ENCODE results near the gene RERE.

The RERE gene

DNA sequence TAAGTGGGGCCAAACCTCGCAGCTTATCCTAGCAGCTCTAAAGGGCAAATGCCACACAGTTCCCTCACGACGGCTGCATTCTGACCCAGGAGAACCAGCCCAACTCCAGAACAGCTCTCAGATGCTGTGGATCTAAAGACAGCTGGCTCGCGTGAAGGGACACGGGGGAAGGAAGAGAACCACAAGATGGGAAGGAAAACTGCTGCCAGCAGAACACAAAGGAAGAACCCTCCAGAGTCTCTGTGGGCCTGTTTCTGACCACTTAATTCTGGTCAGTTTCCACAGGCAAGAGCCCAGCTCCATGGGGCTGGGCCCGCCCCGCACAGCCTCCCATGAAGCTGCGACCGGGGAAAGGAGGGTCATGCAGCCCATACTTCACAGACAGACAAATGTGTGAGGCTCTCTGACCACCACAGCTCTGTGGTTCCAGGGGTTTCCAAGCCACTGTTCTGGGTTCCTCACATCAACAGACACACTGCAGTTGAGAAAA, 438.4 kb downstream of the RERE start:
- no peak for DNase-seq (ENCODE audit: low read depth)

DNA sequence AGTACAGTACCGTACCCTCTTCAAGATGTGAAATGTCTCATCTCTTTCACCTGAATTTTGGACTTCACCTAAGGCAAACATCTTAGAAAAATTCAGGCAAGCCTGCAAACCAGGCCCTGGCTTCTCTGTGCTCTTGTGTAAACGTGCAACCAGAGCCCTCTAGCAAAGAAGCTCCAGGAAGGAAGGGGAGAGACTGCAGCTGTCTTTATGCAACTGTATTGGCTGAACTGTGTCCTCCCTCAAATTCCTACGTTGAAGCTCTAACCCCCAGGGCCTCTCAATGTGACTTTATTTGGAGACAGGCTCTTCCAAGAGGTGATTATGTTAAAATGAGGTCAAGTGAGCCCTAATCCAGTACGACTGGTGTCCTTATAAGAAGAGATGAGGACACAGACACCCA, 439.3 kb downstream of the RERE start:
- no peak for DNase-seq (ENCODE audit: low read depth)

DNA sequence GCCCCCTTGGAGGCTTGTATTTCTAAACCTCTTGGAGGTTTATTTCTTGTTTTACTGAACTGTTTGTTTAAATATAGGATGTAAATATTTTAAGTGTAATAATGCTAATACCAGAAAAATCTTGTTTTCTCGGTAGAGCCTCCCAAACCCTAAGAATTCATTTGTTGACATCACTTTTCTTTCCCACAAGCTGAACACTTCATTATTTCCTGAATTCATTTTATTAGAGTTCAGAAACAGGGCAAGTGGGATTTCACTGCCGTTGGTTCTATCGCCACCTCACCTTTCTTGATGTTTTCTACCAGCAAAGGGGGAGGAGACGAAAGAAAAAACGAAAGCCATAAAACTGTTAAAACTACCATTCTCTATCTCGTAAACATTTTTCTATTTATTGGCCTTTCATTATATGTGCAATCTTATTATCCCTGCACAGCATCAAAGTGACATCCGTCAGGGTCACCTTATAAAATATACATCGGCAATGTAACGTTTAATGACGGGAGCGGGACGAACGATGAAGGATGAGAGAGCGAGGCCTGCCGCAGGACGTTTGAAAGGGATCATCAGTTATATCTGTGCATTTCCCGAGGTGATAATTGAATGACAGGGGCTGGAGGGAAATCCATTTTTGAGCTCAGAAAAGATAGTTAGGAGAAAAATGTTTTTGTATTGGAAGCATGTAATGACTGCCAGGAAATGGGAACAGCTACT, 440.0 kb downstream of the RERE start:
- DNase-seq (ENCODE audit: low read depth), result no peak

DNA sequence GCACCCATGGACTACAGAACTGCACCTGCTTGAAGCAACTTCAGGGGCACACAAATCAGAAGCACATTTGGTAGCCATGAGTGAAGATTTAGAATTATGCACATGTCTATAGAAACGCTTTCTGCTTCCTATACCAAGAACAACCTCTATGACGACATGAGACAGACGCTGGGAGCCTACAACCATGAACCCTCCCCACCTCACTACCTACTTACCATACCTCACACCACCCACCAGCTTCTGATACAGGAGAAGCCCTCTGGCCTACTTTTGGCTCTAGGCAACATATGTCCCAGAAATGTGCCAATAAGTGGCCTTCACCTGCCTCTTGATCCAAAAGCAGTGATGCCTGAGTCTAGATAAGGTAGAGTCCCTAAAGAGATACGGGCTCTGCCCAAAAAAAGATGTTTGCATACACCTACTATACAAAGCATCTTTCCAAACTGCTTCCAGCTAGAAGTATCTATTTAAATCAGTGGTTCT, 441.0 kb downstream of the RERE start:
- DNase-seq (ENCODE audit: low read depth), result no peak

DNA sequence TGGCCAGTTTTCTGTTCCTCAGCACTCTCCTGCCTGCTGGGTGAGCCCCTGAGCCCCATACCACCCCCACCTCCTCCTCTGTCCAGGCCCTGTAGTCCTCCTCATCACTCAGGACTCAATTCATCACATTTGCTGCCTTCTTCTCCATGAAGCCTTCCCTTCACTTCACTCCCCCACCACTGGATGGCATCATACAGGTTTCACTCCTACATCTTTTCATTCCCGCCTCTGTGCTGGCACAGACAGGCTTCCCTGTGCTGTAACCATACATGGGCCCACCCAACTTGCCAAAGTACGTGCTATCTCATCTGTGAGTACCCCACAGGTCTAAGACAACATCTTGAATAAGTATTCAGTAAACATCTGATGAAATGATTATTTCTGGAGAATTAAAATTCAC, 442.6 kb downstream of the RERE start:
- DNase-seq (ENCODE audit: low read depth), result no peak

DNA sequence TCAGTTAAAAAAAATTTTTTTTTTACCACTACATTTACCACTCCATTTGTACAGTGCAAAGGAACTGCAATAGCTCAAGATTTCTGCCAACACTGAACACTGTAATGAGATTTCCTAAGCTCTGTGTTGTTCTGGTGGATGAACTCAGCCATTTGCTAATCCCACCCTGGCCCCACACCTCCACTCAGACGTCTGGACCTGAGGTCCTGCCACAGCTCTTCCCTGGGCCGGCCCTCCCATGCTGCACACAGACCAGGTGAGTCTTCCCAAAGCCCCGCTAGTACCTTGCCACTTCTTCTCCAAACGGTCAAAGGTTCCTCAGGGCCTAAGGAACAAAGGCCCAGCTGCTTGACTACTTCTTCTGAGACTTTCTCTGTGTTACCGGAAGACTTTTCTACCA, 443.1 kb downstream of the RERE start:
- DNase-seq (ENCODE audit: low read depth), result no peak

DNA sequence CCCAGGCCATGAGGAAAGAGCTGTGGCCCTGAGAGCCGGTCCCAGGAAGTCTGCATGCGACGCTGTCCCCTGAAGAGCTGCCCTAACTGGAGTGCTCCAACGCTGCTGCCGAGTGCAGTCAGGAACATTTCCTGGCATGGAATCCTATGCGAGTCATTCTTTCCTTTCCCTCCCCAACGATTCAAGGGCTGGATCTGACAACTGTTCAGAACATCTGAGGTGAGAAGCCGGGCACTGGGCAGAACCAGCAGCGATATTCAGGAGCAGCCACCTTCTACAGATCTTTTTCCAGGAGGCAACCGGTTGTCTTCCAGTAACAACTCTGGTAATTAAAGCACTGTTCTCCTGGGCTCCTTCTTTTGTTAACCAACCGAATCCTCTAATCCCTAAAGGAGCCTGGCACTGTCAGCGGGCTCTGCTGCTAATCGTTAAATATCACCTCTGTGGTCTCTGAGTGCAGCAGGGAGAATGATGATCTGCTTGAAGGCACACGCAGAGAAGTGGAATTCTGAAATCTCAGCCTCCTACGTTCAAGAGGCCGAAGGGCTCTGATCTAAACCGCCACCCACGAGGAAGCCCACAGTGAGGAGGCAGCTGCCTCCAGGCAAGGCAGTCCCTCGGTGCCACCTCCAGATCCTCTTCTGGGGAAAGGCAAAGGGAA, 443.7 kb downstream of the RERE start:
- DNase-seq (ENCODE audit: low read depth), result no peak

DNA sequence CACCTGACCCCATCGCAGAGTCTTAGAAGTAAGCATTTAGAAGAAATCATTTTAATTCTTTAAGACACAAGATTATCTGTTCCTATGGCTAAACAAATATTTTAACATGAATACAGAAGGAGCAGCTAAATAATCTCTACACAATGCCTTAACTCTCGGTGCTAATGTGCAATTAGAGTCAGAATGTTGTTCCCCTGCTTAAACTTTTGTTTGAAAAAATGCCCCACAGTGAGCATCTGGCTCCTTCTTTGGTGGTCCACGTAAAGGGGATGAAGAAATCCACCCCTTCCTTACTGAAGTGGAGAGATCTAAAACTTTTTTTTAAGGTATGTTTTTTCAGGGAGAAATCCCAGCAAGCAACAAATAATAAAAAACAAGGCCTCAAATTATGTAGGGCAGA, 444.3 kb downstream of the RERE start:
- DNase-seq (ENCODE audit: low read depth), result no peak

DNA sequence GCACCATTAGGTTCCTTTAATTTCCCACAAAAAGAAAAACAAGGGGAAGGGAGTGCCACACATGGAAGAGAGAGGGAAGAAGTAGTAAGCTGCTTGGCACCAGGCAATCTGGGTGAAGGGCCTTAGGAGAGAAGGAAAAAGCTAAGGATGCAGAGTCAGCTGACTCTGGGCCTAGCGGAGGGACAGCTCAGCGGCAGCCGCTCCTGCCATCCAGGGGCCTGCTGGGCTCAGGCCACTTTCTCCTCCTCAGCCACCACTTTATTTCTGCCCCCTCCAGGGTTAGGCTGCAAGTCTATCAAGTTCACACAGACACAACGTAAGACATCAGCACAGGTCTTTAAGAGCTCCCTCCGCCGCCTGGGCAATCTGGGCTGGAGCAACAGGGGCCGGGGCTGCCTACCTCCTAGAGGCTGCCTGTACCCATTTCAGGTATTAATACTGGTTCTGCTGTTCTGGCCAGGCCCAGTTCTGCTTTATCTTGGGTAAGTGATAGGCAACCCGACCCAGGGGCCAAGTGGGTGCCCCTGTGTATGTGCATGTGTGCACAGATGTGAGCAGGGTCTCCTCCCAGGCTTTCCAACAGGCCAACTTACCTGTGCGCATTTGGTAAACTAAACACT, 446.0 kb downstream of the RERE start:
- no peak for DNase-seq (ENCODE audit: low read depth)

DNA sequence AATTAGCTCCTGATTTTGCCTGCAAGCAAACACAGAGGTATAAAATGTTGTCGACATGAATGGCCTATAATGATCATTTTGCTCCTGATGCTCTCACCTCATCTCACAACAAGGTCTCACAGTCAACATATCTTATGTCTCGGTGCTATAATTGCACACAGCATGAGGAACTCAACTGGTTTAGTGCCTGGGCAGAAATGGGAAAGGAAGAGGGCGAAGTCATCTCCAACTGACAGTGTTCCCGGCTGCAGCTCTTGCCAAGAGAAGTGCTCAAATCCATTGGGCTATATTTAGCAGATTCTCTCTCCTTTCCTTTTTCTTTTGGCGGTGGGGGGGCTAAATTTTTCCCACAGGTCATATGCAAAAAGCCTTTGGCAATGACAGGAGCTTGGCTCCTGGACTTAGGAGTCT, 446.5 kb downstream of the RERE start:
- no peak for DNase-seq (ENCODE audit: low read depth)

DNA sequence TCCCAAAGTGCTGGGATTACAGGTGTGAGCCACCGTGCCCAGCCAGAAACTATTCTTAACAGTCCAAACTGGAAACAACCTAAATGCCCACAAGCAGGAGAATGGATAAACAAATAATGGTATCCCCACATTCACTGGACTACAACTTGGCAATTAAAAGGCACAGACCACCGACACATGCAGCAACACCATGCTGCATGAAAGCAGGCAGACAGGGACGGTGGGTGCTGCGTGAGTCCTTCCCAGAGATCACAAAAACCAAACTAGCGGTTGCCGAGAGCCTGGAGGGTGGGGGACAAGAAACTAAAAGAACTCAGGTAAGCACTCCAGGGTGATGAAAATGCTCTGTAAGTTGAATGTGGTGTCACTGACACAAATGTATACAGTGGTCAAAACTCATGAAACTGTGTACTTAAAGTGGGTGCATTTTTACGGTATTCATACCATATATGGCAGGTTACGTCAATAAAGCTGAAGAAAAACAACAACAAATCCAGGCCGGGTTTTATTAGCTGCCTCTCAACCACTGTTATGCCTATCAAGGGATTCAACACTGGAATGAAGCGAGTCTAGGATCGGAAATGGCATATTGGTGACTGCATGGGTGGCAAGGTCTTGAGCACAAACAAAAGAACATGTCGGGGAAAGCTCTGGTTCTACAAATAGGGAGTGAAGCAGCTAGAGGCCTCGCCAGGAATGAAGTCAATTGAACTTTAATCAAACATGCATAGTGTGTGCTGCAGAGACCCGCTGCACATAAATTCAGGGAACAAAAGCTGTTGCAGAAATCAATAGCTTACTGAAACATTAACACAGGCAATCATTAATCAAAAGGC, 447.2 kb downstream of the RERE start:
- no peak for DNase-seq (ENCODE audit: low read depth)

DNA sequence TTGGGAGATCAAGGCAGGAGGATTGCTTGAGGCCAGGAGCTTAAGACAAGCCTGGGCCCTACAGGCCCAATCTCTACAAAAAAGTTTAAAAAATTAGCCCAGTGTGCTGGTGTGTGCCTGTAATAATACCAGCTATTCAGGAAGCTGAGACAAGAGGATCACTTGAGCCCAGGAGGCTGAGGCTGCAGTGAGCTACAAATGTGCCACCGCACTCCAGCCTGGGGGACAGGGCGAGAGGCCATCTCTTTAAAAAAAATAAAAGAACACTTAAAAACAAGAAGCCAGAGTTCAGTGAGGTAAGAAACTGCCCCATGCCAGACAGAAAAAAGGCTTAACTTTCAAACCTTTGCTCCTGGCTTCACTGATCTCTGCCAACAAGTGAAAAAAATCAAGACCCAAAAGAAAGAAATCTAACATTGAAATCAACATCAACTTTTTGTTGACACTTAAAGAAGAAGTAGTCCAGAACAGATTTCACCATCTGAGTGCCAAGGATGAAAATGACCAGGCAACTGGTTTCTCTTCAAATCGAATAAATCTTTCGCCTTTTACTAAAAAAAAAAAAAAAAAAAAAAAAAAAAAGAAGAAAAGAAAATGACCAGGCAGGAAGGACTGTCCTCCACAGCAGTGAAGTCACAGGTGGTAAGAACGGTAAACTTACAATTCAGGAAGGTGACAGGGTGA, 448.3 kb downstream of the RERE start:
- DNase-seq (ENCODE audit: low read depth), result no peak

DNA sequence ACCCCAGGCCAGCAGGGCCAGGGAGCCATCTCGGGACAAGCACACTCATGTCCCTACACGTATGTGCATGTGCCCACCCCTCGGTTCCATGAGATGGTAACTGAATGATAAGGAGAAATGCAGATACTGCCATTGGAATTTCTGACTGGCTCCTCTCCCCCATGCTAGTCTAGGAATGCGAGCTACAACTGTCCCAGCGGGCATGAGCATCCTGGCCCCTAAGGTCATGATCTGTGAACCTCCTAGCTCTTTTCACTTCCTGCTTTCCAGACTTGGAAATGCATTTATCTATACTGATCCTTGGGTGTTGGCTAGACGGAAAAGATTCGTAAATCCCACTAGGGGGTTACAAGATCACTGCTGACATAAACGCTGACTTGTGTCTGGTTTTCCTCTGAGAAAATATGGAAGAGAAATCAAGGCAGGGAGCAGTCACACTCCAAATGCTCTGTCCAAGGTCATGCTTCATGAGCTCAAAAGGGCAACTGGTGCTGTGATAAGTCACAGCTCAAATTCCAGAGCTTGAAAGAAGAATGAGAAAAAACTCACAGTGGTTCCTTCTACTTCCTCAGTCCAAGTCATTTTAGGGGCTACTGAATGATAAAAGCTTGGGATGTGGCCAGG, 449.8 kb downstream of the RERE start:
- no peak for DNase-seq (ENCODE audit: low read depth)

DNA sequence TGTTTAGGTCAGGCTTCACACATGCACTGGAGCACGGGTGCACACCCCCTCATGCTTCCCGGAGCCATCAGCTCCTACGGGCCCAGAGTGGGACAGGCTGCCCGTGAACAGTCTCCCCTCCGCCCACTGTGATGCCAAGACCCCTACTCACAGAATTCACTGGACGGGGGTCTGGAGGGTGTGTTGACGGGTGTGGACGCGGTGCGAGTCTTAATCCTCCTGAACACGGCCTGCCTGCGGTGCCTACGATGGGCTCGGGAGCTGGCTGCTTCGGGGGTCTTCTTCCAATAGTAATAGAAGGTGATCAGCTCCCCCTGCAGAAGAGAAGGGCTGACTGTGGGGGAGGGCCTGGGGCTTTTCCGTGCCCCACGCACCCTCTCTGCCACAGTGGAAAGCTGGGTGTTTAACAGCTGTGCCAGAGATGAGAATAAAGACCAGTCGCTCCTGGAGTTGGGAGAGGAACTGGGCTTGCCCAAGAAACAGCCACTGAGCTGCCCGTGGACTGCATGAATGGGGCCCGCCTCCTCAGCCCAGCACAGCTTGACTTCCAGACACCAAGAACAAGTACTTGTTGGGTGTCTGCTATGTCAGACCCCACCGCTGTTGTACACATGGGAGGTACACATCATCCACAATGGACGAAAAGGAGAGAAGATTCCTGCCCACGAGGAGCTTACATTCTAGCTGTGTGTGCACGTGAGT, 451.6 kb downstream of the RERE start:
- DNase-seq (ENCODE audit: low read depth), result no peak

DNA sequence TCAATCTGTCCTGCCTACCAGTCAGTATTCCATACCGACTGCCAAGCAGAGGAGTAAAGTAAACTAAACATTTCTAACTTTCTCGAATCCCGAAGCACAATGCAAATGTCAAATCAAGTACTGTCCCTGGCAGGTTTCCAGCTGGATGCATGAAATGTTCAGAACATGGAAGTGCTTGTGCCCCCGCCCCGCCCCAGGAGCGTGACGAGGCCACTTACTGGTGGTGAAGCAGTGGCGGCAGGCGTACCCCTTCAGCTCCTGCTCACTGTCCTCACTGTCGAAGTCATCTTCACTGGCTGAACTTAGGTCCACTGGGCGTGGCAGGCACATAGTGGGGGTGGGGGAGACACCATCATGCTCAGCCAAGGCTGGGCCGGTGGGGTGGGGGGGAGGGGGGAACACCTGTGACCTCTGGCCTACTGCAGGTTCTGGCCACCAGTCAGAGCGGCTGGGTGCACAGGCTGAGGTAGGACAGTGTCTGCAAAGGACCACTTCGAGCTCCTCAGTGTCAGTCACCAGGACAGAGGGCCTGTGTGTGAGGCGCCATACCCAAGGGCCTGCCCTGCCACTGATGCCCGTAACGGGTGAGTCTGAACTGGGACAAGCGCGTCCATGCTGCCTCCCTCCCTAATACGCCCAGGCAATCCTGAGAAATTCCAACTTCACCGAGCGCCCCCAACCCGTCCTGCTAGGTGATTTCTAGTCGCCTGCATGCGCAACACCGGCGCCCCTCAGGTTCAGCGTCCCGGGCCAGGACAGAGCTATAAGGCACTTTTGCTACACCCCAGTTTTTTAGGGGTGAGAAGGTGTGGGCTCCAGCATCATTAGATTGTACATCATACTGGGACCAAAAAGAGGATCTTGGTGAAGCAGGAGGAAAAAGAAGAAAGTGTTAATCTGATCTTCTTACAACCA, 452.7 kb downstream of the RERE start:
- DNase-seq (ENCODE audit: low read depth), result no peak

DNA sequence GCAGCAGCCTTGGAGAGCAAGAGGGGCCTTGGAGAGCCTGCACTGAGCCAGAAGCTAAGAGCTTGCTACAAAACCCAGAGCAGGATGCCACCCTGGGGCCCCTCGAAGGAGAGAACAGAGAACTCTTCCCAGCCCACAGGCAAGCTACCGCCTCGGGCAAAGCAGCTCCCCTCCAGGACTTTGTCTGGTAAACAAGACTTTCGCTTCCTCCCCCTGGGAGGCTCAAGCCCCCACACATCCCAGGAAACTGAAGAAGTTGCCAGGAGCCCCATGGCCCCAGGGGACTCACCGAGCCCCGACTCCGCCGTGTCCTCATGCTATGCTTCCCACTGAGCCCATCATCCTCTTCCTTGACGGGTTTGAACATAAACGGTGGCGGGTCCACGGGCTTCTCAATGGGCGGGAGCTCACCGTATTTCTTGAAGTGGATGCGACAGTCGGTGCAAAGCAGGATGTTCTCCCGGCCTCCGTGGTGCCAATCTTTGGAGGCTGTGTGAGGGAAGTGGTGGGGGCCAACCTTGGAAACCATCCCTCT, 453.6 kb downstream of the RERE start:
- no peak for DNase-seq (ENCODE audit: low read depth)

DNA sequence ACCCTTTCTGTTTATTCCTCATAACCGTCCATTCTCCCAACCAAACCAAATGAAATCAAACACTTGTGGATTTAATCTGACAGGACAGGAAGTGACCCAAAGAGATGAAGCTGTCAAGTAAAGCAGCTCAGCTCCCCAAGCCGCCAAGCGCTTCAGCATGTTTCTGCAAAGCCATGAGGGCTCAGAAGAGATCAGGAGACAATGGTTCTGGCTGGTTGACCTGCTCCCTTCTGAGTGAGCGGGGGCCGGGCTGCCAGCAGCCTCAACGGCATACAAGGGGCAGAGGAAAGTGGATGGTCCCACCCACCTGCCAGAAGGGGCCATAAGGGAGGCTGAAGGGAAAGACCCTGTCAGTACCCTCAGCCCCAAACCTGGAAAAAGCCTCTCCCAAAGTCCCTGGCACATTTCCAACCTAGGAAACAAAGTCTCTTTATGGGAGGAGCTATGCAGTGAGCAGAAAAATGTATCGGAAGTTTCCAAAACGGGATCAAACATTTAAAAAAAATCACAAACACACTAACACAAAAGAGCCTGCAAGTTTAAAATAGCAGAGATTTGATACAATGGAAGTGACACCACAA, 454.2 kb downstream of the RERE start:
- DNase-seq (ENCODE audit: low read depth), result no peak

DNA sequence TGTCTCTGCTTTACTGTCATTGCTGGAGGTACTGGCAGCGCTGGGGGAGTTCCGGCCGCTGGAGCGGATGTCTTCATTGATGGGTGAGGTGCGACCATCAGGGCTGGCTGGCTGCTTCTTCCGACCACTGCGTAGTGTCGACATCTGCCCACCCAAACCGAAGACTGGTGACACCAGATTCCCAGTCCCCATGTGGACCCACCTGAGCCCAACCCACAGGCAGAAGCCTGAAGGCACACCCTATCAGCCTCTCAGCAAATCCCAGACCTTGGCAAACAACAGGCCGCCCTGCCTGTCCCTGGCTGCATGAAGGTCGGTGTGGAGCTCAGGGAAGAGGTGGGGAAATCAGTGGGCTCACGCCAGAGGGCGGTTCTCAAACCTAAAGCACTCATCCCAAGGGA, 454.7 kb downstream of the RERE start:
- no peak for DNase-seq (ENCODE audit: low read depth)

Measured in activated T-cell treated with anti-CD3 and anti-CD28 coated beads for 24 hours (primary cell).